Parathyroid adenoma (tissue), 2 donors: ENCODE results near the gene TENM4.

Source experiments
- H2AFZ ChIP-seq: fragments of 300-600 bp; sonication (generic); one replicate; pipeline ENCODE4 v1.7.0; 2017; ENCODE audit warnings: antibody characterized with exemption, mild to moderate bottlenecking
- H3K27ac ChIP-seq: fragments of 300-600 bp; sonication (generic); one replicate; pipeline ENCODE4 v1.7.0; 2017
- H3K27me3 ChIP-seq: fragments of 300-600 bp; sonication (generic); one replicate; pipeline ENCODE4 v1.7.0; 2017; ENCODE audit warnings: low read length; ENCODE audit not compliant: control insufficient read depth, insufficient read depth
- H3K36me3 ChIP-seq: fragments of 300-600 bp; sonication (generic); one replicate; pipeline ENCODE4 v1.7.0; 2017; ENCODE audit warnings: low read length; ENCODE audit not compliant: control insufficient read depth, insufficient read depth
- H3K4me1 ChIP-seq: fragments of 300-600 bp; sonication (generic); one replicate; pipeline ENCODE4 v1.7.0; 2017; ENCODE audit warnings: control low read depth
- H3K4me2 ChIP-seq: fragments of 300-600 bp; sonication (generic); one replicate; pipeline ENCODE4 v1.7.0; 2017; ENCODE audit warnings: low read length
- H3K4me3 ChIP-seq: fragments of 300-600 bp; sonication (generic); one replicate; pipeline ENCODE4 v1.7.0; 2017; ENCODE audit warnings: low read depth, low read length
- H3K79me2 ChIP-seq: fragments of 300-600 bp; sonication (generic); one replicate; pipeline ENCODE4 v1.7.0; 2017; ENCODE audit warnings: control low read depth
- H3K9ac ChIP-seq: fragments of 300-600 bp; sonication (generic); one replicate; pipeline ENCODE4 v1.7.0; 2017; ENCODE audit warnings: mild to moderate bottlenecking
- H3K9me3 ChIP-seq: fragments of 300-600 bp; sonication (generic); one replicate; pipeline ENCODE4 v1.7.0; 2017; ENCODE audit warnings: low read length; ENCODE audit not compliant: control insufficient read depth
- CTCF ChIP-seq: fragments of 300-600 bp; sonication (generic); IDR thresholded peaks from one replicate; pipeline ENCODE4 v1.7.0; 2017; ENCODE audit warnings: antibody characterized with exemption, mild to moderate bottlenecking
- donor health status: primary hyperparathyroidism.

TENM4 gene

GRCh38 chr11:79276736-79277325 lies 164.0 kb downstream of the TENM4 start:
- no peaks in the 10 kb centered on the region for H3K27me3 ChIP-seq
- no peaks in the 10 kb centered on the region for H3K9me3 ChIP-seq
- no peak overlapping the region for H3K4me3 ChIP-seq
- H3K27ac ChIP-seq: no peak overlapping the region
- TF ChIP-seq CTCF: no peak
- no peaks in the 10 kb centered on the region for H3K36me3 ChIP-seq
- no peak overlapping the region for H3K4me2 ChIP-seq
- H2AFZ ChIP-seq: no peak overlapping the region
- no peaks in the 10 kb centered on the region for H3K79me2 ChIP-seq
- no peak overlapping the region for H3K9ac ChIP-seq
- no peaks in the 10 kb centered on the region for H3K4me1 ChIP-seq

GRCh38 chr11:79274636-79275331 lies 166.0 kb downstream of the TENM4 start:
- H3K4me1 ChIP-seq: no peaks in the 10 kb centered on the region
- TF ChIP-seq CTCF: no peak
- no peaks in the 10 kb centered on the region for H3K9me3 ChIP-seq

GRCh38 chr11:79273781-79274180 lies 167.0 kb downstream of the TENM4 start:
- Histone ChIP-seq H2AFZ (no peak overlapping the region), H3K36me3 (no peaks in the 10 kb centered on the region), H3K27me3 (no peaks in the 10 kb centered on the region), H3K9me3 (no peaks in the 10 kb centered on the region), H3K79me2 (no peaks in the 10 kb centered on the region), H3K9ac (no peak overlapping the region), H3K4me1 (no peaks in the 10 kb centered on the region), H3K27ac (no peak overlapping the region), H3K4me2 (no peak overlapping the region), H3K4me3 (no peak overlapping the region)
- no peak for TF ChIP-seq CTCF

More at GRCh38 chr11:79274636-79275331, 166.0 kb downstream of the TENM4 start:
- no peak overlapping the region for H3K27ac ChIP-seq
- H3K9ac ChIP-seq: no peak overlapping the region
- H3K36me3 ChIP-seq: no peaks in the 10 kb centered on the region
- H3K4me2 ChIP-seq: no peak overlapping the region
- no peaks in the 10 kb centered on the region for H3K79me2 ChIP-seq
- H3K4me3 ChIP-seq: no peak overlapping the region
- H3K27me3 ChIP-seq: no peaks in the 10 kb centered on the region
- H2AFZ ChIP-seq: no peak overlapping the region

GRCh38 chr11:79269611-79270307 lies 171.1 kb downstream of the TENM4 start:
- no peak for TF ChIP-seq CTCF
- Histone ChIP-seq H3K9ac (no peak overlapping the region), H3K27ac (no peak overlapping the region), H3K4me3 (no peak overlapping the region), H3K36me3 (no peaks in the 10 kb centered on the region), H3K4me2 (no peak overlapping the region), H3K4me1 (no peaks in the 10 kb centered on the region), H3K79me2 (no peaks in the 10 kb centered on the region), H2AFZ (no peak overlapping the region), H3K9me3 (no peaks in the 10 kb centered on the region), H3K27me3 (no peaks in the 10 kb centered on the region)
